ENCODE results near the gene ERAS. TPM values are rescaled to one million over a fixed set of nuclear protein-coding genes. Genes with fewer than 3 reads are reported as not detected.

ERAS gene
- 0.23 TPM for total RNA-seq (2021; ENCODE audit: unreplicated experiment)
- 0.36 TPM for polyA plus RNA-seq (2012; ENCODE audit: insufficient read length)
- percentile 40 among the genes with signal in this experiment for Bru-seq, nascent RNA
- percentile 41 among the genes with signal in this experiment for BruChase-seq, experiment 1, labeled RNA remaining after a 2-hour chase
- BruChase-seq, experiment 2, labeled RNA remaining after a 6-hour chase = percentile 36 among the genes with signal in this experiment
- long read RNA-seq = 0 reads

DNA sequence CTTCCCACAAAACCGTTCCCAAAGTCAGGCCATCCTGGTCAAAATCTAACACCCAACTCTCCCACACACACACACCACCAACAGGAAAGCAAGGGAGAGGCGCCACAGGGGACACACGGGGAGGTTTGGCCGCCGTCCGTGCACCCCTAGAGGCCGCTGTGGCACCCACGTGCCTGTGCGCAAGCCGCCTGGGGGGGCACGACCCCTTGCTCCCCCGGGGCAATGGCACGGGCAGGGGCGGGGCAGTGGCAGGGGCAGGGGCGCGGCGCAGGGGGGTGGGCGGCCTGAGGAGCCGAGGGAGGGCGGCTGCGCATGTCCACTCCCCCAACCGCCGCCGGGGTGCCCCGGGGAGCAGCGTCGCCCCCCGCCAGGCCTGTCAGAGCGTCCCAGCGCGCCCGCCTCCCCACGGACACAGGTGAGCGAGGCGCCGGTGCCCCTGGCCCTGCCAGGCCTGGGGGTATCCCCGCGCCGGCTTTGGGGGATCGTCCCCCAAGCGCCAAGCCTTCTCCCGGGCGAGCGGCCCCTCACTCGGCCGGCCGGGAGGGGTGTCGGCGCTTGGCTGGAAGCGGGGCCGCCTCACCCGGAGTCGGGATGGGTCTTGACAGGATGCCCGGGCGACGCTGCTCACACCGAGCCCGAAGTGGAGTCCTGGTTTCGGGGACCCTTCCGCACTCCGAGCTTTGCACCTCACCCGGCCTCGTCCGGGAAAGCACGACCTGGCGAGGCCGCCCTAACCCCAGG is at the start of gene ERAS:
Gene ERAS (plus strand): TSS at position 379 of the 741 bp plus-strand sequence. CDS start 2,611 bp downstream, outside the sequence.
- H3K9me3 ChIP-seq (ENCODE audit: control insufficient read depth, insufficient read depth, low read depth, low read length) = no peaks in the 10 kb centered on the region
- TF ChIP-seq SIN3A (IDR thresholded peaks at IDR 0.05; ENCODE audit: borderline replicate concordance, insufficient read depth, low read depth, low read length) (no peak), POLR2AphosphoS5 (IDR thresholded peaks at IDR 0.05; ENCODE audit: low read depth, low read length) (no peak), TCF7L2 (IDR thresholded peaks at IDR 0.05; ENCODE audit: low read depth, low read length) (no peak)
- TF ChIP-seq, protein P1, sequence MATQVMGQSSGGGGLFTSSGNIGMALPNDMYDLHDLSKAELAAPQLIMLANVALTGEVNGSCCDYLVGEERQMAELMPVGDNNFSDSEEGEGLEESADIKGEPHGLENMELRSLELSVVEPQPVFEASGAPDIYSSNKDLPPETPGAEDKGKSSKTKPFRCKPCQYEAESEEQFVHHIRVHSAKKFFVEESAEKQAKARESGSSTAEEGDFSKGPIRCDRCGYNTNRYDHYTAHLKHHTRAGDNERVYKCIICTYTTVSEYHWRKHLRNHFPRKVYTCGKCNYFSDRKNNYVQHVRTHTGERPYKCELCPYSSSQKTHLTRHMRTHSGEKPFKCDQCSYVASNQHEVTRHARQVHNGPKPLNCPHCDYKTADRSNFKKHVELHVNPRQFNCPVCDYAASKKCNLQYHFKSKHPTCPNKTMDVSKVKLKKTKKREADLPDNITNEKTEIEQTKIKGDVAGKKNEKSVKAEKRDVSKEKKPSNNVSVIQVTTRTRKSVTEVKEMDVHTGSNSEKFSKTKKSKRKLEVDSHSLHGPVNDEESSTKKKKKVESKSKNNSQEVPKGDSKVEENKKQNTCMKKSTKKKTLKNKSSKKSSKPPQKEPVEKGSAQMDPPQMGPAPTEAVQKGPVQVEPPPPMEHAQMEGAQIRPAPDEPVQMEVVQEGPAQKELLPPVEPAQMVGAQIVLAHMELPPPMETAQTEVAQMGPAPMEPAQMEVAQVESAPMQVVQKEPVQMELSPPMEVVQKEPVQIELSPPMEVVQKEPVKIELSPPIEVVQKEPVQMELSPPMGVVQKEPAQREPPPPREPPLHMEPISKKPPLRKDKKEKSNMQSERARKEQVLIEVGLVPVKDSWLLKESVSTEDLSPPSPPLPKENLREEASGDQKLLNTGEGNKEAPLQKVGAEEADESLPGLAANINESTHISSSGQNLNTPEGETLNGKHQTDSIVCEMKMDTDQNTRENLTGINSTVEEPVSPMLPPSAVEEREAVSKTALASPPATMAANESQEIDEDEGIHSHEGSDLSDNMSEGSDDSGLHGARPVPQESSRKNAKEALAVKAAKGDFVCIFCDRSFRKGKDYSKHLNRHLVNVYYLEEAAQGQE (IDR thresholded peaks at IDR 0.05; ENCODE audit: insufficient read depth in 1 of 2, low read depth in 2 of 2, low read length in 1 of 2) = no peak
- intact Hi-C loops (cut with micrococcal nuclease; ENCODE audit: unreplicated experiment) = no loop called here
- no peaks in the 10 kb centered on the region for H3K27me3 ChIP-seq (ENCODE audit: control insufficient read depth, insufficient read depth, low read length)
- POLR2A ChIA-PET = no interaction called here
- DNase-seq (ENCODE audit: low read depth, low spot score) = no peak
- no peak within 1 kb of the TSS for H3K27ac ChIP-seq (ENCODE audit: low read length)
- H3K36me3 ChIP-seq (ENCODE audit: control insufficient read depth, insufficient read depth, low read length) = no peaks in the 10 kb centered on the region; the same call in 1 of the 2 replicates
- H3K4me3 ChIP-seq (ENCODE audit: low read depth in 2 of 2, low read length in 2 of 2) = no peak within 1 kb of the TSS
- no peak for ATAC-seq
- no TSS peak for BruUV-seq (replicated peaks)
- CTCF ChIA-PET = no interaction called here
- H3K4me1 ChIP-seq (ENCODE audit: control insufficient read depth, insufficient read depth, low read length) = no peaks in the 10 kb centered on the region
- in situ Hi-C loops (cut with HindIII; ENCODE audit: low pct_unique_long_range_greater_than_20kb, low sequenced_read_pairs) = no loop called here

DNA sequence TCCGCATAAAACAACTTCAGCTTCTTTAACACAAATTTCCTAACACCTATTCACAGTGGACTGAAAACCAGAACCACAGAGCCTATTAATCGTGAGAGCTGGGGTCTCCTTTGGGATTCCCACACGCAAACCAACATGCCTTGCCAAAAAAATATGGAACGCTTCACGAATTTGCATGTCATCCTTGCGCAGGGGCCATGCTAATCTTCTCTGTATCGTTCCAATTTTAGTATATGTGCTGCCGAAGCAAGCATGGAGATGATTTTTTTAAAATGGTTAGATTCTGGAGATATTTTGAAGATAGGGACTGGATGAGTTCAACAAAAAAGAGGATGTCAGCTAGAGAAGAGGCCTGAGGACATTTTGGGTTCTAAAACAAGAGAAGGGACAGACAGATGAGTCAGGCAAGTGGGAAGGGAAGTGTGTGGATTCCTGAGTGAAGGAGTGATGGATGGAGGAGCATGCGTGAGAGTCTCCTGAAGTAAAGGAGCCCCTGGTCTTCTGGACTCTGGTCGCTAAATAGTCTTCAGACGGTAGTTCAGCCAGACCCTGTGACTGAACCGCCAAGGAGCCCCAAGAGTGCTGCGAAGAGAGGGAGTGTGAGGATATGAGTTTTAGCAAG is 49.4 kb upstream of the ERAS start:
- no peaks in the 10 kb centered on the region for H3K9me3 ChIP-seq (ENCODE audit: control insufficient read depth, insufficient read depth, low read depth, low read length)
- POLR2A ChIA-PET = no interaction called here
- H3K4me3 ChIP-seq (ENCODE audit: low read depth in 2 of 2, low read length in 2 of 2) = no peak overlapping the region
- DNase-seq (ENCODE audit: low read depth, low spot score) (no peak), ATAC-seq (no peak)
- intact Hi-C loops (cut with micrococcal nuclease; ENCODE audit: unreplicated experiment) = no loop called here
- in situ Hi-C loops (cut with HindIII; ENCODE audit: low pct_unique_long_range_greater_than_20kb, low sequenced_read_pairs) = no loop called here
- CTCF ChIA-PET = no interaction called here
- BruUV-seq (replicated peaks) = no TSS peak
- no peaks in the 10 kb centered on the region for H3K4me1 ChIP-seq (ENCODE audit: control insufficient read depth, insufficient read depth, low read length)
- no peaks in the 10 kb centered on the region for H3K36me3 ChIP-seq (ENCODE audit: control insufficient read depth, insufficient read depth, low read length)
- H3K27me3 ChIP-seq (ENCODE audit: control insufficient read depth, insufficient read depth, low read length) = no peaks in the 10 kb centered on the region
- TF ChIP-seq SIN3A (IDR thresholded peaks at IDR 0.05; ENCODE audit: borderline replicate concordance, insufficient read depth, low read depth, low read length) (no peak), POLR2AphosphoS5 (IDR thresholded peaks at IDR 0.05; ENCODE audit: low read depth, low read length) (no peak), TCF7L2 (IDR thresholded peaks at IDR 0.05; ENCODE audit: low read depth, low read length) (no peak)
- TF ChIP-seq, protein P2, sequence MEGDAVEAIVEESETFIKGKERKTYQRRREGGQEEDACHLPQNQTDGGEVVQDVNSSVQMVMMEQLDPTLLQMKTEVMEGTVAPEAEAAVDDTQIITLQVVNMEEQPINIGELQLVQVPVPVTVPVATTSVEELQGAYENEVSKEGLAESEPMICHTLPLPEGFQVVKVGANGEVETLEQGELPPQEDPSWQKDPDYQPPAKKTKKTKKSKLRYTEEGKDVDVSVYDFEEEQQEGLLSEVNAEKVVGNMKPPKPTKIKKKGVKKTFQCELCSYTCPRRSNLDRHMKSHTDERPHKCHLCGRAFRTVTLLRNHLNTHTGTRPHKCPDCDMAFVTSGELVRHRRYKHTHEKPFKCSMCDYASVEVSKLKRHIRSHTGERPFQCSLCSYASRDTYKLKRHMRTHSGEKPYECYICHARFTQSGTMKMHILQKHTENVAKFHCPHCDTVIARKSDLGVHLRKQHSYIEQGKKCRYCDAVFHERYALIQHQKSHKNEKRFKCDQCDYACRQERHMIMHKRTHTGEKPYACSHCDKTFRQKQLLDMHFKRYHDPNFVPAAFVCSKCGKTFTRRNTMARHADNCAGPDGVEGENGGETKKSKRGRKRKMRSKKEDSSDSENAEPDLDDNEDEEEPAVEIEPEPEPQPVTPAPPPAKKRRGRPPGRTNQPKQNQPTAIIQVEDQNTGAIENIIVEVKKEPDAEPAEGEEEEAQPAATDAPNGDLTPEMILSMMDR (IDR thresholded peaks at IDR 0.05) = no peak
- TF ChIP-seq, protein P1 (IDR thresholded peaks at IDR 0.05; ENCODE audit: insufficient read depth in 1 of 2, low read depth in 2 of 2, low read length in 1 of 2) = no peak
- H3K27ac ChIP-seq (ENCODE audit: low read length) = no peak overlapping the region

Measured in Panc1 (cell line).